GM12878 (cell line): ENCODE results near the gene SPN. TPM values are rescaled to one million over a fixed set of nuclear protein-coding genes. Genes with fewer than 3 reads are reported as not detected.
"Not testable (repeated sequence)": the region's sequence is repeated elsewhere in the genome, so short reads cannot be mapped to it uniquely, and the experiment has no call there.

Experiments used
- ATAC-seq: fragments of 200-7000 bp; cut with Tn5 transposase; 3 replicates; pipeline ENCODE4 v1.9.1; 2020; ENCODE audit warnings: mild to moderate bottlenecking, moderate library complexity
- BruUV-seq: library from RNA; stranded (reverse); fragments of 400-500 nt; replicated peaks from 2 replicates; lab custom pipeline; 2021; lab: Mats Ljungman, UMichigan
- CTCF ChIA-PET: fragments of 300-600 bp; sonication (Branson Sonifier 250); formaldehyde crosslinking; extraction: SDS; loops from one replicate; lab custom pipeline; 2021; ENCODE audit warnings: inconsistent platforms; lab: Yijun Ruan, JAX
- POLR2A ChIA-PET: fragments of 350-600 bp; formaldehyde crosslinking; extraction: SDS; loops from one replicate; lab custom pipeline; 2021; ENCODE audit warnings: inconsistent platforms; lab: Charles Lee
- RAD21 ChIA-PET: fragments of 300-600 bp; sonication (Branson Sonifier 250); formaldehyde crosslinking; loops from one replicate; lab custom pipeline; 2023; ENCODE audit warnings: antibody characterized with exemption; ENCODE audit not compliant: unreplicated experiment; lab: Charles Lee
- SMC1A ChIA-PET: fragments of 300-600 bp; sonication (Branson Sonifier 250); formaldehyde crosslinking; loops from one replicate; lab custom pipeline; 2023; ENCODE audit not compliant: unreplicated experiment, uncharacterized antibody; lab: Charles Lee
- DNase-seq: peaks from one replicate; pipeline ENCODE4 v3.0.0-alpha.2; 2011; ENCODE audit warnings: low read depth, low spot score
- FAIRE-seq: peaks from 3 replicates; lab custom pipeline; 2011; peaks lifted over from hg19 to GRCh38; lab: Jason Lieb, UNC
- H2AFZ ChIP-seq: 2 replicates; pipeline ENCODE4 v1.6.0; 2011; ENCODE audit warnings: low read depth, low read length, control low read depth; ENCODE audit not compliant: control insufficient read depth
- H3K27ac ChIP-seq: 2 replicates; pipeline ENCODE4 v1.5.1; 2011; ENCODE audit warnings: control low read depth; ENCODE audit not compliant: control insufficient read depth, insufficient read depth
- H3K27me3 ChIP-seq, 2 experiments: replicated peaks in 1 of 2; 2 replicates each; pipeline versions ENCODE4 v1.6.0 to v1.6.1; 2011; ENCODE audit warnings: low read length in 1 of 2; ENCODE audit not compliant: control insufficient read depth in 2 of 2, insufficient read depth in 2 of 2
- H3K36me3 ChIP-seq, 2 experiments: 2 replicates each; pipeline ENCODE4 v1.5.1; 2011; ENCODE audit warnings: low read length in 1 of 2; ENCODE audit not compliant: control insufficient read depth in 2 of 2, insufficient read depth in 2 of 2
- H3K4me1 ChIP-seq: 2 replicates; pipeline ENCODE4 v1.6.1; 2011; ENCODE audit warnings: mild to moderate bottlenecking, low read length, moderate library complexity, mixed read lengths; ENCODE audit not compliant: control insufficient read depth, insufficient read depth
- H3K4me2 ChIP-seq: 2 replicates; pipeline ENCODE4 v1.6.0; 2011; ENCODE audit warnings: control low read depth; ENCODE audit not compliant: control insufficient read depth, insufficient read depth
- H3K4me3 ChIP-seq: fragments of 200-600 bp; sonication (generic); 2 replicates; pipeline ENCODE4 v1.5.1; 2016
- H3K79me2 ChIP-seq: 2 replicates; pipeline ENCODE4 v1.6.0; 2011; ENCODE audit warnings: low read length; ENCODE audit not compliant: control insufficient read depth, insufficient read depth
- H3K9ac ChIP-seq: 2 replicates; pipeline ENCODE4 v1.8.0; 2011; ENCODE audit warnings: low read length, control low read depth, mixed read lengths; ENCODE audit not compliant: control insufficient read depth, insufficient read depth
- H3K9me3 ChIP-seq: replicated peaks from 3 replicates; pipeline ENCODE4 v1.5.1; 2011; ENCODE audit warnings: mild to moderate bottlenecking, low read length; ENCODE audit not compliant: control insufficient read depth, insufficient read depth
- H4K20me1 ChIP-seq: 2 replicates; pipeline ENCODE4 v1.6.0; 2011; ENCODE audit not compliant: control insufficient read depth, insufficient read depth
- POLR2AphosphoS5 ChIP-seq: IDR thresholded peaks from 2 replicates; pipeline ENCODE4 v1.6.1; 2011; ENCODE audit warnings: mild to moderate bottlenecking, low read length, inconsistent platforms
- POU2F2 ChIP-seq: IDR thresholded peaks from 3 replicates; pipeline ENCODE4 v1.6.1; 2011; ENCODE audit warnings: low read depth, mild to moderate bottlenecking, low read length, borderline replicate concordance
- RUNX3 ChIP-seq: IDR thresholded peaks from 2 replicates; pipeline ENCODE4 v1.6.1; 2012; ENCODE audit warnings: low read length, inconsistent platforms
- YBX1 ChIP-seq: fragments of 450-650 bp; IDR thresholded peaks from 2 replicates; pipeline ENCODE4 v1.6.1; 2016; ENCODE audit warnings: antibody characterized with exemption
- WGBS: methylation state at CpG from one replicate; pipeline ENCODE4 v1.1.6; 2016; ENCODE audit warnings: low lambda C conversion rate; ENCODE audit not compliant: insufficient replicate concordance, insufficient coverage; ENCODE audit errors: missing lambda C conversion rate; 5-methylcytosine and 5-hydroxymethylcytosine counted together
- in situ Hi-C: fragments of 300-500 bp; cut with MboI; formaldehyde crosslinking; loops from 9 replicates; pipeline ENCODE4 v1.14.3; 2018; ENCODE audit warnings: mixed read lengths
- intact Hi-C: fragments of 100-400 bp; cut with micrococcal nuclease; formaldehyde crosslinking; loops from one replicate; pipeline ENCODE4 v1.14.2; 2022; ENCODE audit not compliant: unreplicated experiment
- polyA plus RNA-seq, 11 experiments: library from polyadenylated mRNA; depleted of rRNA in 4 of 11; unstranded in 6 of 11; stranded (reverse) in 5 of 11; fragments of >200 nt; fragmentation: Nextera tagmentation in 4 of 11; fragmentation: Illumina TruSeq in 1 of 11; extraction: Ambion mirVana in 4 of 11; extraction: Trizol in 1 of 11; gene quantifications; 1 replicate in 1 of 11; 2 replicates in 10 of 11; pipeline versions ENCODE4 v1.2.1 to v1.2.3, GENCODE V29; 2011 to 2016; ENCODE audit warnings: inconsistent platforms in 2 of 11, missing spikeins in 2 of 11, low read depth in 1 of 11
- total RNA-seq, 4 experiments: library from RNA; depleted of rRNA in 3 of 4; stranded (reverse); fragments of >200 nt in 3 of 4; fragmentation: Illumina TruSeq in 1 of 4; extraction: Trizol in 1 of 4; gene quantifications; 2 replicates each; pipeline versions ENCODE4 v1.2.1 to v1.2.3, GENCODE V29; 2013 to 2021

The SPN gene
- total and polyA plus RNA-seq, 10 of the 15 experiments (the other 5 are each of a cell fraction or from before 2014, with no cell fraction given): 16.2 to 173 (median 92.7) TPM

DNA sequence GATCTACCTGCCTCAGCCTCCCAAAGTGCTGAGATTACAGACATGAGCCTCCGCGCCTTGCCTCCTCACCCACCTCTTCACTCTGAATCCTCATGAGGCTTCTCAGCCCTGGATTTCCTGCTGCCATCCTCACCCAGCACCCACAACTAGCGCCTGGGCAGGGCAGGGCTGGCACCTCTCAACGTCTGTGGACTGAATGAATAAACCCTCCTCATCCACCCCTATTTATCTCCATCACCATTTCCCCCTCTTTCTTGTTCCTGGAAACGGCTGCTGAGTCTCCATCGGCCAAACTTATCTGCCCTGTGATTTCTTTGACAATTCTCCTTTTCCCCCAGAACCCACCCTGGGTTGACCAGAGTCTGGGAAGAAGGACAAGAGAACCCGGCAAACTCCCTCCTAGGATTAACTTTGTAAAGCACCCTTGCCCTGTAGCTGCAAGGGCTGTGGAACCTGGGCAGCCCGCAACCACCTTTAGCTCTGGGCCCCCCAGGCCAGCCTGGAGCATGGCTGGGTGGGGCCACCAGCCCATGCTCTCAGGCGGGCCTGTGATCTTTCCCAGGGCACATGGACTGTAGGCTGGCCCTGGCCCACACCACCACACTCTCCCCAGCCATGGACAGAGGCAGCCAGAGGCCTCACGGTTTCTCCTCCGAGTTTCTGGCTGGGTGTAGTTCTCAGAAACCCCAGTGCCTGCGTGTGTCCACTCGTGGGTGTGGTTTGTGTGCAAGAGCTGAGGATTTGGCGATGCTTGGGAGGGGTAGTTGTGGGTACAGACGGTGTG lies 2.4 kb downstream of the SPN start:
- H3K4me3 ChIP-seq: peak overlapping the region; percentile 99
- H3K27me3 ChIP-seq: no peaks in the 10 kb centered on the region
- ChIA-PET RAD21 (interaction anchor here (1.5 to 8.2 kb wide), 7 partner anchors 13 to 45 kb away, joined by 5 to 98 read pairs (median 8); partner anchors contain the start of gene QPRT), POLR2A (interaction anchor here (0.6 to 3.5 kb wide), 5 partner anchors 11 to 159 kb away, joined by 3 to 23 read pairs (median 7); partner anchors contain the start of gene QPRT), SMC1A (interaction anchor here (1.0 to 7.5 kb wide), 7 partner anchors 11 to 35 kb away, joined by 3 to 69 read pairs (median 11); partner anchors contain the start of gene QPRT), CTCF (interaction anchor here (0.7 to 4.1 kb wide), 7 partner anchors 14 to 36 kb away, joined by 3 to 25 read pairs (median 5); partner anchors contain the start of gene QPRT)
- H3K4me1 ChIP-seq: peaks cover 12% of the 10 kb centered on the region
- no peak overlapping the region for H2AFZ ChIP-seq
- WGBS: 70% methylated on average over 15 of the region's 15 CpGs
- peak overlapping the region; percentile 81 for H3K27ac ChIP-seq
- H3K79me2 ChIP-seq: peaks cover 76% of the 10 kb centered on the region
- peak overlapping the region; percentile 75 for H3K9ac ChIP-seq
- BruUV-seq: no TSS peak
- no peaks in the 10 kb centered on the region; the same call in 1 of the 2 replicates for H4K20me1 ChIP-seq
- no peak for ATAC-seq
- no peak for FAIRE-seq
- DNase-seq: no peak
- peaks cover 0 to 2% of the 10 kb centered on the region in 2 experiments; a peak in 1 of 4 replicates for H3K36me3 ChIP-seq
- H3K9me3 ChIP-seq: no peaks in the 10 kb centered on the region
- intact Hi-C loops: no loop called here
- H3K4me2 ChIP-seq: peak overlapping the region; percentile 84
- TF ChIP-seq POU2F2 (0 out of 3 replicates have a peak, but pooled peaks have one; percentile 5), YBX1 (no peak), RUNX3 (0 out of 2 replicates have a peak, but pooled peaks have one; percentile 2)
- TF ChIP-seq, all 136 proteins: peak for 2
- in situ Hi-C loops: no loop called here

DNA sequence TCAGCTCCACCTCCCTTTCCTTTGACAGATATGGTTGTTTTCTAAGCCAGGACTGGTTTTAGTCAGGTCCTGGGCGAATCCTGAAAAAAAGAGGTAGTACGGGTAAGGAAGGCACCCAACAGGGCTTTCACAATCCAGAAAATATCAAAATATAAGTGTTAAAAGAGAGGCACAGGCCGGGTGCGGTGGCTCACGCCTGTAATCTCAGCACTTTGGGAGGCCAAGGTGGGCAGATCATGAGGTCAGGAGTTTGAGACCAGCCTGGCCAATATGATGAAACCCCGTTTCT lies 4.2 kb downstream of the SPN start:
- H3K4me2 ChIP-seq: peak overlapping the region; percentile 84
- H3K4me1 ChIP-seq, H3K9me3 ChIP-seq, ATAC-seq, H3K27me3 ChIP-seq, H4K20me1 ChIP-seq, H3K36me3 ChIP-seq, H2AFZ ChIP-seq, in situ Hi-C loops, H3K9ac ChIP-seq, intact Hi-C loops, FAIRE-seq, DNase-seq, BruUV-seq, H3K27ac ChIP-seq: not testable (repeated sequence)
- ChIA-PET POLR2A (interaction anchor here (0.7 to 3.5 kb wide), 4 partner anchors 9 to 21 kb away, joined by 5 to 23 read pairs (median 7); partner anchors contain the start of gene QPRT), SMC1A (interaction anchor here (1.4 to 7.5 kb wide), 5 partner anchors 10 to 42 kb away, joined by 4 to 69 read pairs (median 11); partner anchors contain the start of gene QPRT), RAD21 (interaction anchor here (0.6 to 8.2 kb wide), 8 partner anchors 11 to 123 kb away, joined by 3 to 98 read pairs (median 6); partner anchors contain the start of genes KIF22 and QPRT), CTCF (interaction anchor here (1.4 to 2.7 kb wide), 4 partner anchors 9 to 24 kb away, joined by 3 to 17 read pairs (median 6); partner anchors contain the start of gene QPRT)
- 0 out of 2 replicates have a peak, but pooled peaks have one; percentile 15 for TF ChIP-seq POLR2AphosphoS5
- WGBS: 84% methylated on average over 6 of the region's 6 CpGs
- peaks cover 73% of the 10 kb centered on the region for H3K79me2 ChIP-seq
- peak overlapping the region; percentile 99 for H3K4me3 ChIP-seq
